HepG2 (cell line): Measurements from ENCODE around the gene SETD1A. TPM values are rescaled to one million over a fixed set of nuclear protein-coding genes. Genes with fewer than 3 reads are reported as not detected.
A peak's percentile ranks its signal among the peaks of the same experiment; 100 is the strongest.

Experiments
- ASH2L ChIP-seq: fragments of 300-600, 200-600 bp; sonication (generic); IDR thresholded peaks from 2 replicates; pipeline ENCODE4 v1.7.0; 2017; ENCODE audit warnings: low read depth, mild to moderate bottlenecking, moderate library complexity, mixed read lengths, low read length; ENCODE audit not compliant: insufficient read length
- ATF1 ChIP-seq: IDR thresholded peaks from 2 replicates; pipeline ENCODE4 v1.6.1; 2016; ENCODE audit warnings: mild to moderate bottlenecking, control low read depth
- BRCA1 ChIP-seq: sonication (generic); formaldehyde crosslinking; IDR thresholded peaks from 2 replicates; pipeline ENCODE4 v1.4.0; 2020; ENCODE audit warnings: missing genetic modification reagents
- CC2D1A ChIP-seq: sonication (generic); formaldehyde crosslinking; IDR thresholded peaks from 2 replicates; pipeline ENCODE4 v1.8.1; 2023; ENCODE audit warnings: mild to moderate bottlenecking, missing genetic modification reagents
- CCAR2 ChIP-seq: fragments of 200-400 bp; formaldehyde crosslinking; optimal IDR thresholded peaks from 2 replicates; pipeline ENCODE3; 2018; ENCODE audit warnings: low read depth, mild to moderate bottlenecking, low read length, moderate library complexity
- DPF2 ChIP-seq: sonication (generic); formaldehyde crosslinking; IDR thresholded peaks from 2 replicates; pipeline ENCODE4 v1.4.0; 2020; ENCODE audit warnings: mild to moderate bottlenecking, low read depth, missing genetic modification reagents, borderline replicate concordance
- ERF ChIP-seq: IDR thresholded peaks from 2 replicates; pipeline ENCODE4 v1.6.1; 2018; ENCODE audit warnings: missing biosample characterization, missing genetic modification reagents
- KAT8 ChIP-seq: IDR thresholded peaks from 2 replicates; pipeline ENCODE4 v1.6.1; 2016; ENCODE audit warnings: missing genetic modification reagents, missing compliant biosample characterization
- KDM4B ChIP-seq: sonication (generic); formaldehyde crosslinking; IDR thresholded peaks from 2 replicates; pipeline ENCODE4 v1.4.0; 2020; ENCODE audit warnings: missing genetic modification reagents
- MTA1 ChIP-seq: sonication (generic); formaldehyde crosslinking; IDR thresholded peaks from 2 replicates; pipeline ENCODE4 v1.4.0; 2020; ENCODE audit warnings: missing genetic modification reagents, mild to moderate bottlenecking, borderline replicate concordance
- PHF5A ChIP-seq: IDR thresholded peaks from one replicate; pipeline ENCODE4 v1.6.1; 2018; ENCODE audit warnings: low read depth, missing genetic modification reagents; ENCODE audit not compliant: unreplicated experiment
- POGZ ChIP-seq: sonication (generic); formaldehyde crosslinking; IDR thresholded peaks from 2 replicates; pipeline ENCODE4 v1.4.0; 2020; ENCODE audit warnings: mild to moderate bottlenecking, missing genetic modification reagents
- RXRB ChIP-seq: IDR thresholded peaks from 2 replicates; pipeline ENCODE4 v1.6.1; 2016; ENCODE audit warnings: borderline replicate concordance, missing genetic modification reagents, missing compliant biosample characterization
- SCMH1 ChIP-seq: sonication (generic); formaldehyde crosslinking; IDR thresholded peaks from 2 replicates; pipeline ENCODE4 v1.9.0; 2021; ENCODE audit warnings: missing genetic modification reagents, mild to moderate bottlenecking, borderline replicate concordance
- SMAD1 ChIP-seq: sonication (generic); formaldehyde crosslinking; IDR thresholded peaks from 2 replicates; pipeline ENCODE4 v1.4.0; 2020; ENCODE audit warnings: missing genetic modification reagents, low read depth, mild to moderate bottlenecking, borderline replicate concordance
- TAF15 ChIP-seq: fragments of 200-400 bp; formaldehyde crosslinking; IDR thresholded peaks from one replicate; pipeline ENCODE4 v1.6.1; 2018; ENCODE audit warnings: mild to moderate bottlenecking, low read depth, low read length; ENCODE audit not compliant: poor library complexity, severe bottlenecking
- ZNF121 ChIP-seq: sonication (generic); formaldehyde crosslinking; IDR thresholded peaks from 2 replicates; pipeline ENCODE4 v1.5.0; 2020; ENCODE audit warnings: mild to moderate bottlenecking, missing genetic modification reagents
- ZNF562 ChIP-seq: sonication (generic); formaldehyde crosslinking; IDR thresholded peaks from 2 replicates; pipeline ENCODE4 v1.8.0; 2022; ENCODE audit warnings: missing genetic modification reagents, borderline replicate concordance
- ZNF792 ChIP-seq: IDR thresholded peaks from 2 replicates; pipeline ENCODE4 v1.6.1; 2016
- ZNF816 ChIP-seq: sonication (generic); formaldehyde crosslinking; IDR thresholded peaks from 2 replicates; pipeline ENCODE4 v1.8.0; 2022; ENCODE audit warnings: missing genetic modification reagents, mild to moderate bottlenecking, borderline replicate concordance
- polyA plus RNA-seq, 8 experiments: library from polyadenylated mRNA; depleted of rRNA in 3 of 8; stranded (reverse) in 7 of 8; unstranded in 1 of 8; fragments of >200 nt; fragmentation: Illumina TruSeq in 4 of 8; extraction: Trizol in 4 of 8; gene quantifications; 2 replicates each; pipeline versions ENCODE4 v1.2.1 to v1.2.3, GENCODE V29; 2011 to 2016; ENCODE audit warnings: low read depth in 4 of 8, missing spikeins in 1 of 8, mixed read lengths in 1 of 8; ENCODE audit not compliant: insufficient read depth in 1 of 8
- total RNA-seq, 5 experiments: library from RNA; depleted of rRNA; stranded (reverse); fragments of >200 nt; fragmentation: Illumina TruSeq; extraction: Trizol; gene quantifications; 2 replicates each; pipeline ENCODE4 v1.2.3, GENCODE V29; 2016; ENCODE audit warnings: low read depth in 1 of 5
- TF ChIP-seq, protein P1 (sequence below): sonication (generic); formaldehyde crosslinking; IDR thresholded peaks from 2 replicates; pipeline ENCODE4 v1.8.1; 2023; ENCODE audit warnings: mild to moderate bottlenecking, missing genetic modification reagents
- TF ChIP-seq, protein P2 (sequence below): sonication (generic); formaldehyde crosslinking; IDR thresholded peaks from 2 replicates; pipeline ENCODE4 v1.5.0; 2020; ENCODE audit warnings: missing genetic modification reagents, mild to moderate bottlenecking, borderline replicate concordance
- TF ChIP-seq, protein P3 (sequence below): sonication (generic); formaldehyde crosslinking; IDR thresholded peaks from 2 replicates; pipeline ENCODE4 v1.4.0; 2020; ENCODE audit warnings: mild to moderate bottlenecking, missing genetic modification reagents
- TF ChIP-seq, protein P4 (sequence below): sonication (generic); formaldehyde crosslinking; IDR thresholded peaks from 2 replicates; pipeline ENCODE4 v1.4.0; 2020; ENCODE audit warnings: mild to moderate bottlenecking, low read depth, missing genetic modification reagents

The SETD1A gene
- total and polyA plus RNA-seq, 2 of the 13 experiments (the other 11 are each of a cell fraction or from before 2014, with no cell fraction given): 3.8 to 5.6 TPM

DNA sequence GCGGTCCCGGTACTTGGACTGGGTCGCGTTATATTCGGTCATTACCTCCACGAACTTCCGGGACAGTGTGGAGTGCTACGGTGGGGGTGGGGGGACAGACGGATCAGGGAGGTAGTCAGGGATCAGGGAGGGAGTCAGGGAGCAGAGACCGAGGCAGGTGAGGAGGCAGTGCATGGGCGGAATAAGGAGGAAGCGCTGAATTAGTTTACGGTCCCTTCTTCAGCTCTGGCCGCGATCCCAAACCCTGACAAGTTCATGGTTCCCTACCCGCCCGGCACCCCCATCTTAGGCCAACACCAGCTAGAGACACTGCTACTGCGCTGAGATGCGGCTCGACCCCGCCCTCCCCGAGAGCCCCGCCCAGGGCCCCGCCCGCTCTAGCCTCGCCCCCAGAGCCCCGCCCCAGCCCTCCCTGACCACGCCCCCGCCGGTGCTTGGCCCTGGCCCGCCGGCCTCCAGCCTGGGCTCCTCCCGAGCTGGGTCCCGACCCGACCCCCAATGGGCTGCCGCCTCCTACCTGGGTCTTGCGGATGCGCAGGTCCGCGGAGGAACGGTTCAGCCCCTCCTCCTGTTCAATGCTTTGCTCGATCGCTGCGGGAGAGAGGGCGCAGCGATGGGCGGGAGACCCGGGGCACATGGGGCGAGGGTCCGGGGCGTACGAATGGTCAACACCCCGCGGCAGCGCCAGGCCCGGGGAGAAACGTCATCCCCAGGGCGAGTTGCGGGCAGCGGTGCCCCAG is 39.6 kb downstream of the SETD1A start (continued):
- peak; percentile 63 for TF ChIP-seq ASH2L
- TF ChIP-seq BRCA1 (CRISPR knock-in tag): peak; percentile 5; the same call in 1 of the 2 replicates
- TF ChIP-seq POGZ (CRISPR knock-in tag): peak; percentile 74; the same call in 1 of the 2 replicates
- TF ChIP-seq, protein P1, sequence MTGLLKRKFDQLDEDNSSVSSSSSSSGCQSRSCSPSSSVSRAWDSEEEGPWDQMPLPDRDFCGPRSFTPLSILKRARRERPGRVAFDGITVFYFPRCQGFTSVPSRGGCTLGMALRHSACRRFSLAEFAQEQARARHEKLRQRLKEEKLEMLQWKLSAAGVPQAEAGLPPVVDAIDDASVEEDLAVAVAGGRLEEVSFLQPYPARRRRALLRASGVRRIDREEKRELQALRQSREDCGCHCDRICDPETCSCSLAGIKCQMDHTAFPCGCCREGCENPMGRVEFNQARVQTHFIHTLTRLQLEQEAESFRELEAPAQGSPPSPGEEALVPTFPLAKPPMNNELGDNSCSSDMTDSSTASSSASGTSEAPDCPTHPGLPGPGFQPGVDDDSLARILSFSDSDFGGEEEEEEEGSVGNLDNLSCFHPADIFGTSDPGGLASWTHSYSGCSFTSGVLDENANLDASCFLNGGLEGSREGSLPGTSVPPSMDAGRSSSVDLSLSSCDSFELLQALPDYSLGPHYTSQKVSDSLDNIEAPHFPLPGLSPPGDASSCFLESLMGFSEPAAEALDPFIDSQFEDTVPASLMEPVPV: peak; percentile 91; the same call in 1 of the 2 replicates
- TF ChIP-seq CC2D1A: no peak
- TF ChIP-seq KDM4B (CRISPR knock-in tag): peak; percentile 77
- TF ChIP-seq DPF2 (CRISPR knock-in tag): no peak
- peak; percentile 71; the same call in 1 of the 2 replicates for TF ChIP-seq ZNF792
- TF ChIP-seq ZNF816 (CRISPR knock-in tag): peak; percentile 89
- TF ChIP-seq, protein P2, sequence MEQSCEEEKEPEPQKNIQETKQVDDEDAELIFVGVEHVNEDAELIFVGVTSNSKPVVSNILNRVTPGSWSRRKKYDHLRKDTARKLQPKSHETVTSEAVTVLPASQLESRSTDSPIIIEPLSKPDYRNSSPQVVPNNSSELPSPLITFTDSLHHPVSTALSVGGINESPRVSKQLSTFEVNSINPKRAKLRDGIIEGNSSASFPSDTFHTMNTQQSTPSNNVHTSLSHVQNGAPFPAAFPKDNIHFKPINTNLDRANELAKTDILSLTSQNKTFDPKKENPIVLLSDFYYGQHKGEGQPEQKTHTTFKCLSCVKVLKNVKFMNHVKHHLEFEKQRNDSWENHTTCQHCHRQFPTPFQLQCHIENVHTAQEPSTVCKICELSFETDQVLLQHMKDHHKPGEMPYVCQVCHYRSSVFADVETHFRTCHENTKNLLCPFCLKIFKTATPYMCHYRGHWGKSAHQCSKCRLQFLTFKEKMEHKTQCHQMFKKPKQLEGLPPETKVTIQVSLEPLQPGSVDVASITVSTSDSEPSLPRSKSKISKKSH (CRISPR knock-in tag): peak; percentile 30; the same call in 1 of the 2 replicates
- TF ChIP-seq, protein P3, sequence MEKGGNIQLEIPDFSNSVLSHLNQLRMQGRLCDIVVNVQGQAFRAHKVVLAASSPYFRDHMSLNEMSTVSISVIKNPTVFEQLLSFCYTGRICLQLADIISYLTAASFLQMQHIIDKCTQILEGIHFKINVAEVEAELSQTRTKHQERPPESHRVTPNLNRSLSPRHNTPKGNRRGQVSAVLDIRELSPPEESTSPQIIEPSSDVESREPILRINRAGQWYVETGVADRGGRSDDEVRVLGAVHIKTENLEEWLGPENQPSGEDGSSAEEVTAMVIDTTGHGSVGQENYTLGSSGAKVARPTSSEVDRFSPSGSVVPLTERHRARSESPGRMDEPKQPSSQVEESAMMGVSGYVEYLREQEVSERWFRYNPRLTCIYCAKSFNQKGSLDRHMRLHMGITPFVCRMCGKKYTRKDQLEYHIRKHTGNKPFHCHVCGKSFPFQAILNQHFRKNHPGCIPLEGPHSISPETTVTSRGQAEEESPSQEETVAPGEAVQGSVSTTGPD (CRISPR knock-in tag): no peak
- TF ChIP-seq ATF1 (CRISPR knock-in tag): no peak
- peak; percentile 31 for TF ChIP-seq RXRB
- TF ChIP-seq, protein P4, sequence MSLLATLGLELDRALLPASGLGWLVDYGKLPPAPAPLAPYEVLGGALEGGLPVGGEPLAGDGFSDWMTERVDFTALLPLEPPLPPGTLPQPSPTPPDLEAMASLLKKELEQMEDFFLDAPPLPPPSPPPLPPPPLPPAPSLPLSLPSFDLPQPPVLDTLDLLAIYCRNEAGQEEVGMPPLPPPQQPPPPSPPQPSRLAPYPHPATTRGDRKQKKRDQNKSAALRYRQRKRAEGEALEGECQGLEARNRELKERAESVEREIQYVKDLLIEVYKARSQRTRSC (CRISPR knock-in tag): peak; percentile 74; the same call in 1 of the 2 replicates
- no peak; the same call in 1 of the 2 replicates for TF ChIP-seq ZNF121 (CRISPR knock-in tag)
- peak; percentile 84 for TF ChIP-seq SMAD1 (CRISPR knock-in tag)
- peak; percentile 63 for TF ChIP-seq TAF15
- TF ChIP-seq KAT8 (CRISPR knock-in tag): peak; percentile 19; the same call in 1 of the 2 replicates
- TF ChIP-seq ZNF562 (CRISPR knock-in tag): no peak
- no peak for TF ChIP-seq CCAR2
- TF ChIP-seq ERF (CRISPR knock-in tag): no peak; the same call in 1 of the 2 replicates
- peak; percentile 89; the same call in 1 of the 2 replicates for TF ChIP-seq MTA1 (CRISPR knock-in tag)
- TF ChIP-seq SCMH1 (CRISPR knock-in tag): no peak
- TF ChIP-seq PHF5A (CRISPR knock-in tag): no peak
